Suprapubic skin (tissue), 4 donors: ENCODE results near the gene SCGB2A2.

Experiments
- EP300 ChIP-seq: sonication (generic); formaldehyde crosslinking; IDR thresholded peaks from one replicate; pipeline ENCODE4 v1.6.1; 2017; ENCODE audit warnings: antibody characterized with exemption
- POLR2A ChIP-seq, 2 donors: fragments of 450-650 bp; IDR thresholded peaks; one replicate each; pipeline ENCODE4 v1.6.1; 2017; ENCODE audit warnings: antibody characterized with exemption in 2 of 2, mild to moderate bottlenecking in 2 of 2, moderate library complexity in 2 of 2
- POLR2AphosphoS5 ChIP-seq, 3 donors: sonication (generic); formaldehyde crosslinking; IDR thresholded peaks; one replicate each; pipeline ENCODE4 v1.6.1; 2017; ENCODE audit warnings: antibody characterized with exemption in 3 of 3
- TF ChIP-seq, protein P1 (sequence below), 2 donors: fragments of 200-600 bp in 1 of 2; fragments of 450-650 bp in 1 of 2; sonication (generic) in 1 of 2; IDR thresholded peaks; one replicate each; pipeline ENCODE4 v1.5.1; 2016 to 2019; ENCODE audit warnings: antibody characterized with exemption in 2 of 2, mild to moderate bottlenecking in 1 of 2, moderate library complexity in 1 of 2

DNA sequence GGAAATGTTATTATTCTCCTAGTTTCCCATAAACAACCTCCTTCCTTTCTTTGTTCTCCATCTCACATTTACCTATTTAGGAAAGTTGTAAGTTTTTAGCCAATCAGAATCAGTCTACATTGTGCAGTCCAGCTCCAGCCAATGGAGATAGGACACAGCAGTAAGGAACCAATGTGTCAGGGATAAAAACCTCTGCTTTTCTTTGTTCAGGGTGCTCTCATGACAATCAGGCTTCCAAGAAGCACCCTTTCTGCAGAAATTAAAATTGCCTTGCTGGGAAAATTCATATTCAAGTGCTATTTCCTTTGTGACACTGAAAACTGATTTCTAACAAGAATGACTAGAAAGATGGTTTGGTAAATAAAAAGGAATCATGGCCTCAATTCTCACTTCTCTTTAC, 46.9 kb upstream of the SCGB2A2 start:
- TF ChIP-seq, protein P1, sequence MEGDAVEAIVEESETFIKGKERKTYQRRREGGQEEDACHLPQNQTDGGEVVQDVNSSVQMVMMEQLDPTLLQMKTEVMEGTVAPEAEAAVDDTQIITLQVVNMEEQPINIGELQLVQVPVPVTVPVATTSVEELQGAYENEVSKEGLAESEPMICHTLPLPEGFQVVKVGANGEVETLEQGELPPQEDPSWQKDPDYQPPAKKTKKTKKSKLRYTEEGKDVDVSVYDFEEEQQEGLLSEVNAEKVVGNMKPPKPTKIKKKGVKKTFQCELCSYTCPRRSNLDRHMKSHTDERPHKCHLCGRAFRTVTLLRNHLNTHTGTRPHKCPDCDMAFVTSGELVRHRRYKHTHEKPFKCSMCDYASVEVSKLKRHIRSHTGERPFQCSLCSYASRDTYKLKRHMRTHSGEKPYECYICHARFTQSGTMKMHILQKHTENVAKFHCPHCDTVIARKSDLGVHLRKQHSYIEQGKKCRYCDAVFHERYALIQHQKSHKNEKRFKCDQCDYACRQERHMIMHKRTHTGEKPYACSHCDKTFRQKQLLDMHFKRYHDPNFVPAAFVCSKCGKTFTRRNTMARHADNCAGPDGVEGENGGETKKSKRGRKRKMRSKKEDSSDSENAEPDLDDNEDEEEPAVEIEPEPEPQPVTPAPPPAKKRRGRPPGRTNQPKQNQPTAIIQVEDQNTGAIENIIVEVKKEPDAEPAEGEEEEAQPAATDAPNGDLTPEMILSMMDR (IDR thresholded peaks at IDR 0.05) = no peak
- TF ChIP-seq POLR2A (IDR thresholded peaks at IDR 0.05) = no peak
- TF ChIP-seq EP300 = no peak
- no peak for TF ChIP-seq POLR2AphosphoS5 (IDR thresholded peaks at IDR 0.05)
